ENCODE results near the gene TLCD1. TPM values are rescaled to one million over a fixed set of nuclear protein-coding genes. Genes with fewer than 3 reads are reported as not detected.

The TLCD1 gene
- total RNA-seq, 5 donors from 2014 or later (not counting 1 experiment from before 2014, with no cell fraction given), result 1.2 to 1.8 (median 1.3) TPM; not detected in 1

- ATAC-seq (replicated peaks in 1 of 4) (peak; percentile 17 to 38 (median 30)), DNase-seq (peak; percentile 29 to 77 (median 49))
- Histone ChIP-seq H3K27ac (ENCODE audit: low read length) (peak overlapping the region; percentile 76), H3K4me1 (ENCODE audit: control insufficient read depth in 1 of 2, extremely low read depth in 1 of 2, insufficient read depth in 2 of 2, low read length in 2 of 2) (peaks cover 0 to 32% of the 10 kb centered on the region in 2 experiments), H3K36me3 (ENCODE audit: control insufficient read depth in 2 of 2, extremely low read depth in 1 of 2, insufficient read depth in 1 of 2, low read length in 1 of 2) (no peaks in the 10 kb centered on the region), H3K9me3 (no peaks in the 10 kb centered on the region), H3K27me3 (replicated peaks in 1 of 2; ENCODE audit: control insufficient read depth in 2 of 2, extremely low read depth in 1 of 2, insufficient read depth in 2 of 2, low read length in 1 of 2) (peaks cover 0 to 29% of the 10 kb centered on the region in 2 experiments), H3K4me3 (ENCODE audit: control insufficient read depth in 1 of 2, extremely low read depth in 1 of 2, low read length in 1 of 2) (peak overlapping the region; percentile 64 to 69)
- ChIA-PET POLR2A (interaction anchor here (0.6 to 2.5 kb wide), 6 partner anchors 7 to 304 kb away, joined by 3 to 26 read pairs (median 4); partner anchors contain the start of gene RPL23A (in 1 of the 2)), CTCF (interaction anchor here (0.6 to 1.8 kb wide), 2 partner anchors 57 to 66 kb away, joined by 5 read pairs; no protein-coding TSS in a partner anchor)
- H3K27me3 Mint-ChIP-seq, result peaks cover 6 to 17% of the 10 kb centered on the region in 2 donors
- H3K27ac Mint-ChIP-seq, result peak overlapping the region; percentile 83 to 90
- H3K36me3 Mint-ChIP-seq, result no peaks in the 10 kb centered on the region
- WGBS (ENCODE audit: insufficient coverage), result 15% methylated on average over 18 of the region's 34 CpGs
- H3K4me3 Mint-ChIP-seq, result peak overlapping the region; percentile 82 to 92 (median 84)
- peaks cover 9 to 19% (median 15%) of the 10 kb centered on the region in 3 donors for H3K4me1 Mint-ChIP-seq
- no peaks in the 10 kb centered on the region for H3K9me3 Mint-ChIP-seq
These were observed 13.9 kb downstream of the TLCD1 start for GRCh38 chr17:28712032-28712704.

- Histone ChIP-seq H3K4me3 (ENCODE audit: control insufficient read depth in 1 of 2, extremely low read depth in 1 of 2, low read length in 1 of 2) (peak within 1 kb of the TSS; percentile 64 to 69), H3K9me3 (no peaks in the 10 kb centered on the region), H3K27ac (ENCODE audit: low read length) (peak within 1 kb of the TSS; percentile 76), H3K36me3 (ENCODE audit: control insufficient read depth in 2 of 2, extremely low read depth in 1 of 2, insufficient read depth in 1 of 2, low read length in 1 of 2) (no peaks in the 10 kb centered on the region), H3K27me3 (replicated peaks in 1 of 2; ENCODE audit: control insufficient read depth in 2 of 2, extremely low read depth in 1 of 2, insufficient read depth in 2 of 2, low read length in 1 of 2) (peaks cover 0 to 24% of the 10 kb centered on the region in 2 experiments), H3K4me1 (ENCODE audit: control insufficient read depth in 1 of 2, extremely low read depth in 1 of 2, insufficient read depth in 2 of 2, low read length in 2 of 2) (peaks cover 0 to 27% of the 10 kb centered on the region in 2 experiments)
- CTCF ChIA-PET, result interaction anchor here in 1 of 2 donors (0.5 to 1.8 kb wide), 8 partner anchors 8 to 907 kb away, joined by 3 to 13 read pairs (median 4); partner anchors contain the start of genes PIGS and RPL23A
- Mint-ChIP-seq H3K27ac (peak within 1 kb of the TSS; percentile 91), H3K4me1 (peaks cover 9 to 19% (median 15%) of the 10 kb centered on the region in 3 donors), H3K36me3 (no peaks in the 10 kb centered on the region), H3K27me3 (peaks cover 6 to 17% of the 10 kb centered on the region in 2 donors), H3K4me3 (peak within 1 kb of the TSS; percentile 82 to 92 (median 84)), H3K9me3 (no peaks in the 10 kb centered on the region)
- DNase-seq (peak in 22 of 35 experiments; percentile 22 to 61 (median 34)), ATAC-seq (replicated peaks in 1 of 4) (peak; percentile 48 to 55 (median 52))
- 0% methylated on average over 20 of the region's 20 CpGs for WGBS (ENCODE audit: insufficient coverage)
- POLR2A ChIA-PET, result interaction anchor here (0.6 to 2.5 kb wide), 10 partner anchors 8 to 122 kb away, joined by 3 to 26 read pairs (median 4); partner anchors contain the start of genes BLTP2 (in 1 of the 2) and RPL23A (in 1 of the 2)
These were observed 14.4 kb downstream of the TLCD1 start, which contains the start of gene PROCA1 for GRCh38 chr17:28711723-28712031. Gene PROCA1 (minus strand): TSS chr17:28711888. CDS start chr17:28711660, 228 bp downstream.

- Mint-ChIP-seq H3K4me3 (peak overlapping the region; percentile 82 to 92 (median 84)), H3K9me3 (no peaks in the 10 kb centered on the region), H3K36me3 (no peaks in the 10 kb centered on the region), H3K4me1 (peaks cover 9 to 19% (median 15%) of the 10 kb centered on the region in 3 donors), H3K27ac (peak overlapping the region; percentile 91), H3K27me3 (peaks cover 6 to 13% of the 10 kb centered on the region in 2 donors)
- H3K27ac ChIP-seq (ENCODE audit: low read length), result peak overlapping the region; percentile 76
- DNase-seq, result peak; percentile 68 to 89 (median 82)
- 1% methylated on average over 64 of the region's 74 CpGs for WGBS (ENCODE audit: insufficient coverage)
- ChIA-PET POLR2A (interaction anchor here (0.6 to 2.5 kb wide), 15 partner anchors 9 to 176 kb away, joined by 3 to 26 read pairs (median 5); partner anchors contain the start of genes RPL23A (in 2 of the 2), BLTP2 (in 1 of the 2) and NEK8 (in 1 of the 2)), CTCF (interaction anchor here (0.5 to 1.8 kb wide), 13 partner anchors 9 to 906 kb away, joined by 3 to 13 read pairs (median 5); partner anchors contain the start of genes PIGS (in 1 of the 2), RPL23A (in 1 of the 2), SDF2 (in 1 of the 2) and SUPT6H (in 1 of the 2))
- H3K9me3 ChIP-seq, result no peaks in the 10 kb centered on the region
- peak overlapping the region; percentile 64 to 69 for H3K4me3 ChIP-seq (ENCODE audit: control insufficient read depth in 1 of 2, extremely low read depth in 1 of 2, low read length in 1 of 2)
- H3K36me3 ChIP-seq (ENCODE audit: control insufficient read depth in 2 of 2, extremely low read depth in 1 of 2, insufficient read depth in 1 of 2, low read length in 1 of 2), result peaks cover 0 to 3% of the 10 kb centered on the region in 2 donors
- H3K4me1 ChIP-seq (ENCODE audit: control insufficient read depth in 1 of 2, extremely low read depth in 1 of 2, insufficient read depth in 2 of 2, low read length in 2 of 2), result peaks cover 0 to 26% of the 10 kb centered on the region in 2 experiments
- peaks cover 0 to 19% of the 10 kb centered on the region in 2 experiments for H3K27me3 ChIP-seq (replicated peaks in 1 of 2; ENCODE audit: control insufficient read depth in 2 of 2, extremely low read depth in 1 of 2, insufficient read depth in 2 of 2, low read length in 1 of 2)
- peak; percentile 91 to 93 (median 92) for ATAC-seq (replicated peaks in 1 of 4)
These were observed 14.9 kb downstream of the TLCD1 start for GRCh38 chr17:28710861-28711722.

GRCh38 chr17:28707339-28707720 lies 18.7 kb downstream of the TLCD1 start:
- Mint-ChIP-seq H3K27ac (peak overlapping the region in 1 of 2 donors; percentile 18), H3K36me3 (peaks cover 10% of the 10 kb centered on the region), H3K4me3 (no peak overlapping the region), H3K4me1 (peaks cover 6 to 19% (median 7%) of the 10 kb centered on the region in 3 donors), H3K27me3 (no peaks in the 10 kb centered on the region), H3K9me3 (no peaks in the 10 kb centered on the region)
- H3K36me3 ChIP-seq (ENCODE audit: control insufficient read depth in 2 of 2, extremely low read depth in 1 of 2, insufficient read depth in 1 of 2, low read length in 1 of 2), result peaks cover 20 to 21% of the 10 kb centered on the region in 2 donors
- ATAC-seq (replicated peaks in 1 of 4) (no peak), DNase-seq (no peak)
- ChIA-PET POLR2A (no interaction called here), CTCF (no interaction called here)
- no peaks in the 10 kb centered on the region for H3K9me3 ChIP-seq
- H3K4me3 ChIP-seq (ENCODE audit: control insufficient read depth in 1 of 2, extremely low read depth in 1 of 2, low read length in 1 of 2), result no peak overlapping the region
- peaks cover 0 to 19% of the 10 kb centered on the region in 2 experiments for H3K4me1 ChIP-seq (ENCODE audit: control insufficient read depth in 1 of 2, extremely low read depth in 1 of 2, insufficient read depth in 2 of 2, low read length in 2 of 2)
- WGBS (ENCODE audit: insufficient coverage), result 88% methylated on average over 1 of the region's 2 CpGs
- no peak overlapping the region for H3K27ac ChIP-seq (ENCODE audit: low read length)
- H3K27me3 ChIP-seq (replicated peaks in 1 of 2; ENCODE audit: control insufficient read depth in 2 of 2, extremely low read depth in 1 of 2, insufficient read depth in 2 of 2, low read length in 1 of 2), result no peaks in the 10 kb centered on the region

GRCh38 chr17:28706471-28707338 lies 19.3 kb downstream of the TLCD1 start:
- ATAC-seq (replicated peaks in 1 of 4) (no peak), DNase-seq (no peak)
- CTCF ChIA-PET, result no interaction called here
- H3K27me3 Mint-ChIP-seq, result no peaks in the 10 kb centered on the region
- peaks cover 26 to 27% of the 10 kb centered on the region in 2 donors for H3K36me3 ChIP-seq (ENCODE audit: control insufficient read depth in 2 of 2, extremely low read depth in 1 of 2, insufficient read depth in 1 of 2, low read length in 1 of 2)
- peaks cover 0 to 13% of the 10 kb centered on the region in 2 experiments for H3K4me1 ChIP-seq (ENCODE audit: control insufficient read depth in 1 of 2, extremely low read depth in 1 of 2, insufficient read depth in 2 of 2, low read length in 2 of 2)
- WGBS (ENCODE audit: insufficient coverage), result no CpG with 5 or more reads among the region's 7 CpGs
- no peak overlapping the region for H3K27ac ChIP-seq (ENCODE audit: low read length)
- no peaks in the 10 kb centered on the region for H3K9me3 ChIP-seq
- no peak overlapping the region for H3K4me3 ChIP-seq (ENCODE audit: control insufficient read depth in 1 of 2, extremely low read depth in 1 of 2, low read length in 1 of 2)
- H3K4me1 Mint-ChIP-seq, result peaks cover 3 to 13% (median 4%) of the 10 kb centered on the region in 3 donors
- no peaks in the 10 kb centered on the region for H3K27me3 ChIP-seq (replicated peaks in 1 of 2; ENCODE audit: control insufficient read depth in 2 of 2, extremely low read depth in 1 of 2, insufficient read depth in 2 of 2, low read length in 1 of 2)
- POLR2A ChIA-PET, result no interaction called here
- H3K9me3 Mint-ChIP-seq, result no peaks in the 10 kb centered on the region
- H3K36me3 Mint-ChIP-seq, result peaks cover 17% of the 10 kb centered on the region
- H3K27ac Mint-ChIP-seq, result peak overlapping the region in 1 of 2 donors; percentile 18
- no peak overlapping the region for H3K4me3 Mint-ChIP-seq

All from T-cell (primary cell).